Measurements from ENCODE around the gene CDC5L. TPM values are rescaled to one million over a fixed set of nuclear protein-coding genes. Genes with fewer than 3 reads are reported as not detected.

The CDC5L gene
- total RNA-seq, 1 donor from 2014 or later: 18.3 TPM

GRCh38 chr6:44475417-44475778 lies 87.9 kb downstream of the CDC5L start:
- intact Hi-C loops (cut with DNase I): no loop called here
- DNase-seq (no peak), ATAC-seq (no peak)
- Histone ChIP-seq H3K9me3 (no peaks in the 10 kb centered on the region), H3K4me1 (peaks cover 7% of the 10 kb centered on the region), H3K27me3 (ENCODE audit: low read depth) (no peaks in the 10 kb centered on the region), H3K4me3 (no peak overlapping the region), H3K27ac (no peak overlapping the region), H3K36me3 (no peaks in the 10 kb centered on the region)
- TF ChIP-seq, protein P1, sequence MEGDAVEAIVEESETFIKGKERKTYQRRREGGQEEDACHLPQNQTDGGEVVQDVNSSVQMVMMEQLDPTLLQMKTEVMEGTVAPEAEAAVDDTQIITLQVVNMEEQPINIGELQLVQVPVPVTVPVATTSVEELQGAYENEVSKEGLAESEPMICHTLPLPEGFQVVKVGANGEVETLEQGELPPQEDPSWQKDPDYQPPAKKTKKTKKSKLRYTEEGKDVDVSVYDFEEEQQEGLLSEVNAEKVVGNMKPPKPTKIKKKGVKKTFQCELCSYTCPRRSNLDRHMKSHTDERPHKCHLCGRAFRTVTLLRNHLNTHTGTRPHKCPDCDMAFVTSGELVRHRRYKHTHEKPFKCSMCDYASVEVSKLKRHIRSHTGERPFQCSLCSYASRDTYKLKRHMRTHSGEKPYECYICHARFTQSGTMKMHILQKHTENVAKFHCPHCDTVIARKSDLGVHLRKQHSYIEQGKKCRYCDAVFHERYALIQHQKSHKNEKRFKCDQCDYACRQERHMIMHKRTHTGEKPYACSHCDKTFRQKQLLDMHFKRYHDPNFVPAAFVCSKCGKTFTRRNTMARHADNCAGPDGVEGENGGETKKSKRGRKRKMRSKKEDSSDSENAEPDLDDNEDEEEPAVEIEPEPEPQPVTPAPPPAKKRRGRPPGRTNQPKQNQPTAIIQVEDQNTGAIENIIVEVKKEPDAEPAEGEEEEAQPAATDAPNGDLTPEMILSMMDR (IDR thresholded peaks at IDR 0.05): no peak

- DNase-seq (peak; percentile 82), ATAC-seq (peak; percentile 89 to 93)
- TF ChIP-seq, protein P1 (IDR thresholded peaks at IDR 0.05): peak; percentile 94
- Histone ChIP-seq H3K36me3 (no peaks in the 10 kb centered on the region), H3K4me3 (no peak overlapping the region), H3K9me3 (no peaks in the 10 kb centered on the region), H3K27me3 (ENCODE audit: low read depth) (no peaks in the 10 kb centered on the region), H3K4me1 (peaks cover 7% of the 10 kb centered on the region), H3K27ac (no peak overlapping the region)
- intact Hi-C loops (cut with DNase I): no loop called here
Observed at GRCh38 chr6:44475779-44476434, 88.4 kb downstream of the CDC5L start.

DNA sequence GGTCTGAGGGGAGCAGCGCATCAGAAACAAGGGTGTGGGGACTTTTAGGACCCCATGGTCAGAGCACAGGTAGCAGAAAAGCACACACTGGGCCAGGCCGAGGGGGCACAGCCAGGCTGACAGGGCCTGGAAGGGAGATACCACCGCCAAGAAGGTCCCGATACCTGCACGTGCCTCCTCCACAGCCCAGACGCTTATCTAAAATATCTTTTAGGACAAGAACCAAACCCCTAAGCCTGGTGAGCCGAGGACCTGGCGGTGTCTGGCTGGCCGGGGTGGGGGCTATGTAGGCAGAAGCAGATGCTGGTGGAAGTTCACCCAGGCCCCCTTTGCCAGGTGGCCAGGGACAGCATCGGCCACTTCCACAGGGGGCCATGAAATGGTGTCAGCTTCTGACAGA lies 89.3 kb downstream of the CDC5L start:
- H3K9me3 ChIP-seq: no peaks in the 10 kb centered on the region
- intact Hi-C loops (cut with DNase I): no loop called here
- DNase-seq (no peak), ATAC-seq (no peak)
- no peaks in the 10 kb centered on the region for H3K36me3 ChIP-seq
- no peak overlapping the region for H3K27ac ChIP-seq
- peaks cover 7% of the 10 kb centered on the region for H3K4me1 ChIP-seq
- no peaks in the 10 kb centered on the region for H3K27me3 ChIP-seq (ENCODE audit: low read depth)
- H3K4me3 ChIP-seq: no peak overlapping the region
- TF ChIP-seq, protein P1 (IDR thresholded peaks at IDR 0.05): no peak

- H3K27me3 ChIP-seq (ENCODE audit: low read depth): no peaks in the 10 kb centered on the region
- DNase-seq (no peak), ATAC-seq (no peak)
- intact Hi-C loops (cut with DNase I): no loop called here
- TF ChIP-seq, protein P1 (IDR thresholded peaks at IDR 0.05): no peak
- H3K36me3 ChIP-seq: no peaks in the 10 kb centered on the region
- no peak overlapping the region for H3K27ac ChIP-seq
- peaks cover 7% of the 10 kb centered on the region for H3K4me1 ChIP-seq
- H3K9me3 ChIP-seq: no peaks in the 10 kb centered on the region
- H3K4me3 ChIP-seq: no peak overlapping the region
Observed at GRCh38 chr6:44477293-44477894, 89.9 kb downstream of the CDC5L start.

DNA sequence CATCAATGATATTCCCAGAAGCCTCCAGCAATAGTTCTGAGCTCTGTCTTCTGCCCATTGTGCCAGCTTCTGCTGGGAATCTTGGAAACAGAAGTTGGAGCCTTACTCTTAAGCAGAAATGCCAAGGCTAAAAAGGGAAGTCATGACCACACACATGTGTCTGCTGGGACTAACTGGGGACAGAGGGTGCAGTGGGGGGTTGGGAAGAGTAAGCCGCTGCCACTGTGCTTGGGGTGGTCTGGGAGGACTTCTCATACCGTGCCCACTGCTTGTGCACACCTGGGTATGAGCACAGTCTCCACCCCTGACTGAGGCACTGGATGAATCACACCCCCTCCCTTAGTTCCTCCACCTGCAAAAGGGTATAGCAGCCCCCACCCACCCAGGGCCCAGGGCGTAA lies 90.7 kb downstream of the CDC5L start:
- DNase-seq: no peak
- Histone ChIP-seq H3K27me3 (ENCODE audit: low read depth) (no peaks in the 10 kb centered on the region), H3K36me3 (no peaks in the 10 kb centered on the region), H3K4me1 (peaks cover 7% of the 10 kb centered on the region), H3K9me3 (no peaks in the 10 kb centered on the region), H3K27ac (no peak overlapping the region), H3K4me3 (no peak overlapping the region)
- intact Hi-C loops (cut with DNase I): no loop called here
- TF ChIP-seq, protein P1 (IDR thresholded peaks at IDR 0.05): no peak
- ATAC-seq: no peak

All from lower lobe of right lung (tissue), 2 donors.